Measurements from ENCODE around the gene ABCD3.

DNA sequence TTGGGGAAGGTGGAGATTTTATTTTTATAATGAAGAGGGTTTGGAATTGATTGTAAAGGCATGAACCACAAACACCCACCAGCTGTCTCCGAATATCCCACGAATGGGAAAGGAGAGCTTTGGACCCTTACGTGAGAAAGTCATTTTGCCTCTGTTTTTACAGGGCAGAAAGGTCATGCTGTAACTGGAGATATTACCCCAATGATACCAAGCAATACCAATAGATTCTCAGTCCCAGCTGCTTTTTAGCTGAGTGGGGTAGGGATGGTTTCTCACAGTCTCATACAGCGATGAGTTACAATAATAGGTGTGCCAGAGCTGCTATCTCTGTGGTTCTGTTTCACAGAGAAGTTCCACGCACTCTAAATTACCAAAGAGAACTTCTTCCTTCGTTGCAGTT lies 132.2 kb downstream of the ABCD3 start:
- TF ChIP-seq, protein P1, sequence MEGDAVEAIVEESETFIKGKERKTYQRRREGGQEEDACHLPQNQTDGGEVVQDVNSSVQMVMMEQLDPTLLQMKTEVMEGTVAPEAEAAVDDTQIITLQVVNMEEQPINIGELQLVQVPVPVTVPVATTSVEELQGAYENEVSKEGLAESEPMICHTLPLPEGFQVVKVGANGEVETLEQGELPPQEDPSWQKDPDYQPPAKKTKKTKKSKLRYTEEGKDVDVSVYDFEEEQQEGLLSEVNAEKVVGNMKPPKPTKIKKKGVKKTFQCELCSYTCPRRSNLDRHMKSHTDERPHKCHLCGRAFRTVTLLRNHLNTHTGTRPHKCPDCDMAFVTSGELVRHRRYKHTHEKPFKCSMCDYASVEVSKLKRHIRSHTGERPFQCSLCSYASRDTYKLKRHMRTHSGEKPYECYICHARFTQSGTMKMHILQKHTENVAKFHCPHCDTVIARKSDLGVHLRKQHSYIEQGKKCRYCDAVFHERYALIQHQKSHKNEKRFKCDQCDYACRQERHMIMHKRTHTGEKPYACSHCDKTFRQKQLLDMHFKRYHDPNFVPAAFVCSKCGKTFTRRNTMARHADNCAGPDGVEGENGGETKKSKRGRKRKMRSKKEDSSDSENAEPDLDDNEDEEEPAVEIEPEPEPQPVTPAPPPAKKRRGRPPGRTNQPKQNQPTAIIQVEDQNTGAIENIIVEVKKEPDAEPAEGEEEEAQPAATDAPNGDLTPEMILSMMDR (IDR thresholded peaks at IDR 0.05; ENCODE audit: low read length), result no peak
- no peak for TF ChIP-seq EZH2 (optimal IDR thresholded peaks at IDR 0.05; ENCODE audit: low read depth, low read length)
- no peak for TF ChIP-seq EZH2phosphoT487 (IDR thresholded peaks at IDR 0.05; ENCODE audit: low read length)

Measured in MM.1S (cell line).